Neural progenitor cell (in vitro differentiated cells): Measurements from ENCODE around the gene SAMD8. TPM values are rescaled to one million over a fixed set of nuclear protein-coding genes. Genes with fewer than 3 reads are reported as not detected.
A peak's percentile ranks its signal among the peaks of the same experiment; 100 is the strongest.

Experiments
- DNase-seq: peaks from one replicate; pipeline ENCODE4 v3.0.0-alpha.2; 2016; ENCODE audit warnings: low spot score
- H2AFZ ChIP-seq: fragments of 200-600 bp; sonication (generic); replicated peaks from 2 replicates; pipeline ENCODE4 v1.6.1; 2016; ENCODE audit warnings: antibody characterized with exemption
- H3F3A ChIP-seq: fragments of 200-600 bp; sonication (generic); 2 replicates; pipeline ENCODE4 v1.6.1; 2016; ENCODE audit warnings: antibody characterized with exemption, low read depth
- H3K27ac ChIP-seq: fragments of 200-600 bp; sonication (generic); 2 replicates; pipeline ENCODE4 v1.5.1; 2016; ENCODE audit warnings: mild to moderate bottlenecking
- H3K27me3 ChIP-seq: fragments of 200-600 bp; sonication (generic); 2 replicates; pipeline ENCODE4 v1.6.1; 2016; ENCODE audit warnings: mild to moderate bottlenecking, moderate library complexity
- H3K36me3 ChIP-seq: fragments of 200-600 bp; sonication (generic); 2 replicates; pipeline ENCODE4 v1.5.1; 2016
- H3K4me1 ChIP-seq: fragments of 200-600 bp; sonication (generic); 2 replicates; pipeline ENCODE4 v1.6.1; 2016; ENCODE audit warnings: mixed run types
- H3K4me2 ChIP-seq: fragments of 200-600 bp; sonication (generic); 2 replicates; pipeline ENCODE4 v1.6.1; 2016
- H3K4me3 ChIP-seq: fragments of 200-600 bp; sonication (generic); 2 replicates; pipeline ENCODE4 v1.5.1; 2016
- H3K79me2 ChIP-seq: fragments of 200-600 bp; sonication (generic); 2 replicates; pipeline ENCODE4 v1.6.1; 2016; ENCODE audit warnings: low read depth
- H3K9ac ChIP-seq: fragments of 200-600 bp; sonication (generic); 2 replicates; pipeline ENCODE4 v1.6.1; 2016
- H3K9me3 ChIP-seq: fragments of 200-600 bp; sonication (generic); 2 replicates; pipeline ENCODE4 v1.5.1; 2016; ENCODE audit warnings: low read depth
- H4K20me1 ChIP-seq: fragments of 200-600 bp; sonication (generic); 2 replicates; pipeline ENCODE4 v1.6.1; 2016; ENCODE audit warnings: low read depth
- H3K27ac Mint-ChIP-seq: 3 replicates; pipeline ENCODE4 v1.8.0; 2021; ENCODE audit warnings: mixed read lengths
- H3K27me3 Mint-ChIP-seq: 2 replicates; pipeline ENCODE4 v1.8.0; 2022; ENCODE audit warnings: low read depth, mild to moderate bottlenecking, inconsistent platforms, moderate library complexity, mixed read lengths; ENCODE audit not compliant: insufficient read depth
- H3K36me3 Mint-ChIP-seq: 3 replicates; pipeline ENCODE4 v1.8.0; 2021; ENCODE audit warnings: mixed read lengths
- H3K4me1 Mint-ChIP-seq: 3 replicates; pipeline ENCODE4 v1.8.0; 2021; ENCODE audit warnings: mixed read lengths
- H3K4me3 Mint-ChIP-seq: 3 replicates; pipeline ENCODE4 v1.8.0; 2021; ENCODE audit warnings: mild to moderate bottlenecking, moderate library complexity, mixed read lengths
- H3K9me3 Mint-ChIP-seq: 3 replicates; pipeline ENCODE4 v1.8.0; 2020; ENCODE audit warnings: mixed read lengths
- EZH2 ChIP-seq: fragments of 200-600 bp; sonication (generic); IDR thresholded peaks from 2 replicates; pipeline ENCODE4 v1.6.1; 2017; ENCODE audit warnings: antibody characterized with exemption, mild to moderate bottlenecking, moderate library complexity
- EZH2phosphoT487 ChIP-seq: fragments of 200-600 bp; sonication (generic); IDR thresholded peaks from 2 replicates; pipeline ENCODE4 v1.6.1; 2017; ENCODE audit warnings: antibody characterized with exemption
- total RNA-seq: library from RNA; depleted of rRNA; stranded (reverse); fragments of >200 nt; gene quantifications from 2 replicates; pipeline ENCODE4 v1.2.3, GENCODE V29; 2015; ENCODE audit warnings: low replicate concordance
- TF ChIP-seq, protein P1 (sequence below): fragments of 200-600 bp; sonication (generic); IDR thresholded peaks from 2 replicates; pipeline ENCODE4 v1.5.1; 2017; ENCODE audit warnings: antibody characterized with exemption, mild to moderate bottlenecking

SAMD8 gene
- total RNA-seq, 1 donor from 2014 or later = 39.5 TPM

GRCh38 chr10:75140246-75140645 lies 28.8 kb downstream of the SAMD8 start:
- Histone ChIP-seq H3K4me1 (no peaks in the 10 kb centered on the region), H3K36me3 (no peaks in the 10 kb centered on the region), H3K79me2 (peaks cover 92% of the 10 kb centered on the region), H3K9me3 (no peaks in the 10 kb centered on the region), H3K4me3 (no peak overlapping the region), H3K9ac (no peak overlapping the region), H2AFZ (no peak overlapping the region), H4K20me1 (peaks cover 21% of the 10 kb centered on the region), H3K27ac (no peak overlapping the region), H3K27me3 (no peaks in the 10 kb centered on the region), H3K4me2 (no peak overlapping the region), H3F3A (peaks cover 17% of the 10 kb centered on the region)
- peak; percentile 39 for DNase-seq
- Mint-ChIP-seq H3K27ac (no peak overlapping the region), H3K4me1 (no peaks in the 10 kb centered on the region), H3K4me3 (no peak overlapping the region), H3K9me3 (no peaks in the 10 kb centered on the region), H3K36me3 (peaks cover 3% of the 10 kb centered on the region), H3K27me3 (no peaks in the 10 kb centered on the region)
- TF ChIP-seq EZH2phosphoT487 (peak; percentile 54), EZH2 (no peak)

DNA sequence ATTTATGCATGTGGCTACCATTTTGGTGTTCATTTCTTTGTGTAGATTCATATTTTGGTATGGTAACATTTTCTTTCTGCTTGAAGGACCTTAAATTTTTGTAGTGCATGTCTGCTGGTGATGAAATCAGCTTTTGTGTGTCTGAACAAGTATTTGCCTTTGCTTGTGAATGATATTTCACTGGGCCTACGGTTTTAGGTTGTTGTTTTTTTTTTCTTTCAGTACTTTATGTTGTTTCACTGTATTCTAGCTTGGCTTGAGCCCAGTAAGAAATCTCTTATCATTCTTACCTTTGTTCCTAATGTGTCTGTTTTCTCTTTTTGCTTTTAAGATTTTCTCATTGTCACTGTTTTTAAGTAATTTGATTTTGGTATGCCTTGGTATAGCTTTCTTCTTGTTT lies 31.9 kb downstream of the SAMD8 start:
- peaks cover 17% of the 10 kb centered on the region for H4K20me1 ChIP-seq
- TF ChIP-seq, protein P1, sequence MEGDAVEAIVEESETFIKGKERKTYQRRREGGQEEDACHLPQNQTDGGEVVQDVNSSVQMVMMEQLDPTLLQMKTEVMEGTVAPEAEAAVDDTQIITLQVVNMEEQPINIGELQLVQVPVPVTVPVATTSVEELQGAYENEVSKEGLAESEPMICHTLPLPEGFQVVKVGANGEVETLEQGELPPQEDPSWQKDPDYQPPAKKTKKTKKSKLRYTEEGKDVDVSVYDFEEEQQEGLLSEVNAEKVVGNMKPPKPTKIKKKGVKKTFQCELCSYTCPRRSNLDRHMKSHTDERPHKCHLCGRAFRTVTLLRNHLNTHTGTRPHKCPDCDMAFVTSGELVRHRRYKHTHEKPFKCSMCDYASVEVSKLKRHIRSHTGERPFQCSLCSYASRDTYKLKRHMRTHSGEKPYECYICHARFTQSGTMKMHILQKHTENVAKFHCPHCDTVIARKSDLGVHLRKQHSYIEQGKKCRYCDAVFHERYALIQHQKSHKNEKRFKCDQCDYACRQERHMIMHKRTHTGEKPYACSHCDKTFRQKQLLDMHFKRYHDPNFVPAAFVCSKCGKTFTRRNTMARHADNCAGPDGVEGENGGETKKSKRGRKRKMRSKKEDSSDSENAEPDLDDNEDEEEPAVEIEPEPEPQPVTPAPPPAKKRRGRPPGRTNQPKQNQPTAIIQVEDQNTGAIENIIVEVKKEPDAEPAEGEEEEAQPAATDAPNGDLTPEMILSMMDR = no peak
- TF ChIP-seq EZH2 = no peak
- no peak overlapping the region for H3K4me3 Mint-ChIP-seq
- H3K4me1 ChIP-seq = no peaks in the 10 kb centered on the region
- no peak overlapping the region for H3K9ac ChIP-seq
- H3K79me2 ChIP-seq = peaks cover 78% of the 10 kb centered on the region
- H3K27me3 Mint-ChIP-seq = no peaks in the 10 kb centered on the region
- H3K36me3 ChIP-seq = no peaks in the 10 kb centered on the region
- H3K4me1 Mint-ChIP-seq = no peaks in the 10 kb centered on the region
- H3F3A ChIP-seq = peaks cover 17% of the 10 kb centered on the region
- peaks cover 3% of the 10 kb centered on the region for H3K9me3 Mint-ChIP-seq
- DNase-seq = no peak
- no peaks in the 10 kb centered on the region for H3K9me3 ChIP-seq
- H3K4me3 ChIP-seq = no peak overlapping the region
- no peak overlapping the region for H2AFZ ChIP-seq
- no peak overlapping the region for H3K27ac Mint-ChIP-seq
- H3K4me2 ChIP-seq = no peak overlapping the region
- H3K27ac ChIP-seq = no peak overlapping the region
- no peaks in the 10 kb centered on the region for H3K27me3 ChIP-seq
- peaks cover 5% of the 10 kb centered on the region for H3K36me3 Mint-ChIP-seq

DNA sequence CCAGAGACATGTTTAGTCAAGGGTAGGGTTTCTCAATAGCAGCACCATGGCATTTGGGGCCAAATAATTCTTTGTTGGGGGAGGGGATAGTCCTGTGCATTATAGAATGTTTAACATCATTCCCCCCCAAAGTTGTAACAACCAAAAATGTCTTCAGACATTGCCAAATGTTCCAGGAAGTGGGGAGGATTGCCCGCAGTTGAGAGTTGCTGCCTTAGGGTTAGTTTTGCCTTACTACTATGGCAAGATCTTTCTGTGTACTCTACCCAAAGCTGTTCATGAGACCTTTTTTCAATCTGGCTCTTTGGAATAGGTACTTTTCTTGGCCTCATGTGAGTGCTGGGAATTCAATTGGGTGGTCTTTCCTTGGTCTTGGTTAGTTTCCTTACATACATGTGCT lies 34.1 kb downstream of the SAMD8 start:
- peaks cover 3% of the 10 kb centered on the region for H3K9me3 Mint-ChIP-seq
- no peak overlapping the region for H3K27ac ChIP-seq
- H3K4me3 ChIP-seq = no peak overlapping the region
- no peaks in the 10 kb centered on the region for H3K27me3 ChIP-seq
- DNase-seq = no peak
- TF ChIP-seq EZH2 (no peak), EZH2phosphoT487 (no peak)
- TF ChIP-seq, protein P1 = no peak
- peaks cover 55% of the 10 kb centered on the region for H3K79me2 ChIP-seq
- H3K9ac ChIP-seq = no peak overlapping the region
- no peak overlapping the region for H3K4me3 Mint-ChIP-seq
- peaks cover under 1% of the 10 kb centered on the region for H3F3A ChIP-seq
- H3K36me3 Mint-ChIP-seq = peaks cover 5% of the 10 kb centered on the region
- H4K20me1 ChIP-seq = peaks cover 10% of the 10 kb centered on the region
- H3K4me1 Mint-ChIP-seq = no peaks in the 10 kb centered on the region
- no peaks in the 10 kb centered on the region for H3K9me3 ChIP-seq
- no peak overlapping the region for H3K27ac Mint-ChIP-seq
- no peaks in the 10 kb centered on the region for H3K27me3 Mint-ChIP-seq
- no peaks in the 10 kb centered on the region for H3K4me1 ChIP-seq
- no peak overlapping the region for H3K4me2 ChIP-seq
- H3K36me3 ChIP-seq = no peaks in the 10 kb centered on the region
- H2AFZ ChIP-seq = no peak overlapping the region

DNA sequence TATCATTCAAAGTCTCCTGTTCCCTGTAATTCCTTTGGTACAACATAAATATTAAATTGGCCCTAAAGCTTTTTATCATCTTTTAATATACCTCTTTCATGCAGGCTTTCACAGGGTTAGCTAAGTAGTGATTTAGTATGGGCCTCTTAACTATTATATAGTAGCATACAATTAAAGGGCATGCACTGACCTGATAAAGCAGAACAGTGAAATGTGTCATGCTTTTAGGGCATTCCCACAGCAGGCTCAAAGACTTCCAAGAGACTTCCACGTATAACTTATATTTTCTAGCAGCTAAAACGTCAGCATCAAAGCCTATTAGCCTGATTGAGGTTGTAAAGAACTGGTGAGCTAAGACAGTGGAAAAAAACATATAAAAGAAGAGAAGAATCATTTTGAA lies 35.3 kb downstream of the SAMD8 start:
- H3K36me3 Mint-ChIP-seq = peaks cover 8% of the 10 kb centered on the region
- Histone ChIP-seq H3K9me3 (no peaks in the 10 kb centered on the region), H3F3A (no peaks in the 10 kb centered on the region), H4K20me1 (peaks cover 10% of the 10 kb centered on the region), H3K36me3 (no peaks in the 10 kb centered on the region), H2AFZ (no peak overlapping the region), H3K9ac (no peak overlapping the region), H3K4me2 (no peak overlapping the region), H3K79me2 (peaks cover 45% of the 10 kb centered on the region), H3K27me3 (no peaks in the 10 kb centered on the region), H3K27ac (no peak overlapping the region), H3K4me3 (no peak overlapping the region), H3K4me1 (no peaks in the 10 kb centered on the region)
- H3K4me1 Mint-ChIP-seq = no peaks in the 10 kb centered on the region
- peaks cover 3% of the 10 kb centered on the region for H3K9me3 Mint-ChIP-seq
- H3K27ac Mint-ChIP-seq = no peak overlapping the region
- TF ChIP-seq, protein P1 = no peak
- no peak for TF ChIP-seq EZH2phosphoT487
- TF ChIP-seq EZH2 = no peak
- H3K27me3 Mint-ChIP-seq = no peaks in the 10 kb centered on the region
- DNase-seq = no peak
- H3K4me3 Mint-ChIP-seq = no peak overlapping the region
